Head of caudate nucleus (tissue), 42 donors: ENCODE data around the gene BOC.

Experiments used
- DNase-seq, 42 donors: peaks; one replicate each; pipeline versions ENCODE4 v3.0.0 to v3.0.0-alpha.2; 2020 to 2021; ENCODE audit warnings: mixed read lengths in 7 of 42
- intact Hi-C: fragments of 100-400 bp; cut with DNase I; formaldehyde crosslinking; loops from one replicate; pipeline ENCODE4 v1.15.0; 2022

The BOC gene

GRCh38 chr3:113241292-113242095 lies 30.1 kb downstream of the BOC start:
- intact Hi-C loops: no loop called here
- DNase-seq: peak in 1 of 42 donors; percentile 10

DNA sequence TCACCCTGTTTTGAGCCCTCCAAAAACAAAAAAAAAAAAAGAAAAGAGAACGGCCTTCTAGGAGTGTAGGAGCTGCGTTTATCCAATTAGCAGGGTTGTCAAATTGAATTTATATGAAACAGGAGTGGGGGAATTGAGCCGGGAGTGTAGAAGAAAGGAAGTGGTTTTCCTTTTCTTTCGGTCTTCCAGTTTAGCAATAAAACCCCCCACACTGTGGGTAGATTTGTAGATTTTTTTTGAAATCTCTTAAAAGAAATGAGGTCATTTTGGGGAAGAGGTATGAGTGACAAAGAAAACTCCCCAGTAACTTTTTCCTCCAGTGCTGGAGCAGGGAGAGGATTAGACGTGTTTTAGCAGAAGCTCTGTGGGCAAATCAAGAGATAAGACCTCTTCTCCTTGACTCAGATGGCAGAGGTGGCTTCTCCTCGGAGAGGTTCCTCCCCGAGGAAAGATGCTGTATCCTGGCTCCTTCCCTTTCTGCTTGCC lies 30.8 kb downstream of the BOC start:
- intact Hi-C loops: no loop called here
- DNase-seq: no peak

DNA sequence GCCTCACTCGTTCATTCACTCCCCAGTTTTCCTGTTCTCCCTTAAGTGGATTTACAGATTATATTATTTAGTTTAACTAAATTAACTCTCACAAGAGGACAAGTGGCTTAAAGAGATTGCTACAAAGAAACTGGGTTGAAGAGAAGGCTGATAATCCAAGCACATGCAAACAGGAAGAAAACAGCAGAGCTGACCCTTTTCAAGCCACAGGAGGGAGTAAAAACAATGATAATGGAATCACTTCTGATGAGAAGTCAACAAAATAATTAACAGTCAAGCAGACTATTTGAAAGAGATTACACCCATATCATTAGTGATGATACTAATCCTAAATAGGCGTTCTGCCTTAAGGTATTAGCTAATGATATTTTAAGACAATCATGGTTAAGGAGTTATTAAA lies 31.7 kb downstream of the BOC start:
- DNase-seq: no peak
- intact Hi-C loops: no loop called here

DNA sequence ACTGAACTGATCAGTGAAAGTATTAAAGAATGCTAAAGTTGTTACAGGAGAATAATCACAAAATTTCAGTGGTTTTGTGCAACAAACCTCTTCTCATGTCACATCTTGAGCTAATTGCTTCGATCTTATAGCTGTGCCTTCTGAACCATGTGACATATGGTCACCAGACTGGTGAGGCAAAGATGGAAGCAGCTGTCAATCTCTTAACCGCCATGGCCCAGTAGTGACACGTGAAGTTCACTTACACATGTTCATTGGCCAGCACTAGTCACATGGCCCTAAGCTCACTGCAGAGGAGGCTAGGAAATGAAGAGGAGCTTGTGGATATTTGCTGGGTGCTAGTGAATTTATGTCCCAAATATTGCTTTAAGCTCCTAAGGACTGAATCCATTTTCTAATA lies 32.5 kb downstream of the BOC start:
- DNase-seq: no peak
- intact Hi-C loops: no loop called here

DNA sequence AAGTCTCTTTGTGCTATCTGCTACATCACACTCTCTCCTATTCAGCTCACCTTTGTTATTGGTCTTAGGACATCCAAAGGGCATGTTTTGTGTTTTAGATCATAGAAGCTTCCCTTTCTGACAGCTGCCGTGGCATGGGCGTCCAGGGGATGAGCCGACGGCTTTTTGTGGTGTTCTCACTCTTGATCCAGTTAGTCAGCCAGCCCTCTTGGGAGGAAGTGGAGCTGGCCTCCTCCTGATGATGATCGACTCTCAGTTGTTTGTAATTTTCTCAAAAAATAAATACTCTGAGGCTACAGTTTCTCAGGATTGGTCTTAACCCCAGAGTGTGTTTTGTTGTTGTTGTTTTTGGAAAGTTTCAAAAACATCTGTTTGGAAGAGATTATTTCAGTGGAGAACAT lies 34.4 kb downstream of the BOC start:
- intact Hi-C loops: no loop called here
- DNase-seq: no peak

DNA sequence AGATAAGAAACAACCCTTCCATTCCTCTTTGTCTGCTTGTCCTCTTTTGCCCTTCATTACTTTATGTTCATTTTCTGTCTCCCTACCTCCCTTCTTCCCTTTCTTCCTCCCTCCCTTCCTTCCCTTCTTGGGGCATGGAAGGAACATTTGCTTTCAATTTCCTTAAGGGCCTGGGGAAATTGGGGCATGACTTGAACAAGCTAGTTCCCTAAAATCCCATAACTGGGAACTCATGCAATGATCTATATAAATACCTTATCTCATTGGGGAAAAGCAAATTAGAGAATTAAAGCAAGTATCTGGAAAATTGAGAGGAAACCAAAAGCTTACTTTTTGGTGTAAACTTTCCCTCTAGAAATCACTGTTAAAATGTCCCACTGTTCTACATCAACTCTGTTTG lies 35.7 kb downstream of the BOC start:
- intact Hi-C loops: no loop called here
- DNase-seq: no peak

DNA sequence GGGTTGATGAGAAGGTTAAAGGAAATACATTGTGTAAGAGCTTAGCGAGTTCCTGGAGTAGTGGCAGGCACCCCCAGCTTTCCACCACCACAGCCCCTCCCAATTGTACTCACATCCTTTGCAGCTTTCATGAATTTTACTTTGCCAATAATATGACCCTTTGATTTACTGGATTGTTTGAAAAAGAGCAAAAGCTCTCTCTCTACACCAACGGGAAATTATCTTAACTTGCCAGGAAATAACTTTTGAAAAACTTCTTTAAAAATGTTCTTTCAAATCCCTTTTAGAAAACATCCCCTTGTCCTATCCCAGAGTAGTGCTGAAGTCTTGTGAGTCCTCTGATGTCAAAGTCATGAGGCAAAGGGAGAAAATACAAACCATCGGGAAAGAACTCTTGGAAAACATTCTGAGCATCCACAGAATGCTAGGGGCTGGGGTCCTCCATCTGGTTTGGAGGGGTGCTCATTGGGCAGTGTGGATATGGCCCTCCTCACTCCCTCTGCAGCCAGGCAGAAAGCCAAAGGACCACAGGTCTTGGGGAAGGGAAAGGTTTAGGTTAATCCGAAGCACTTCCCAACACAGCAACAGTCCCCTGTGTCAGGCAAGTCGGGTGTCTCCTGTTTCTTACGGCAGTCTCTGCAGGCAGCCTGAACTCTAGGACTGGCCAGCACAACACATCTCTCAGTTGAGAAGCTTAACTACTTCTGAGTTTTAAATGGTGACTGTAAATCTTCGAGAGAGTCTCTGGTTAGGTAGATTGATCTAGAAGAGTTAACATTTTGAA lies 36.5 kb downstream of the BOC start:
- no peak for DNase-seq
- intact Hi-C loops: no loop called here

GRCh38 chr3:113249111-113249510 lies 37.8 kb downstream of the BOC start:
- intact Hi-C loops: no loop called here
- peak in 14 of 42 donors; percentile 14 to 59 (median 36) for DNase-seq

GRCh38 chr3:113249601-113250000 lies 38.2 kb downstream of the BOC start:
- DNase-seq: no peak
- intact Hi-C loops: no loop called here

DNA sequence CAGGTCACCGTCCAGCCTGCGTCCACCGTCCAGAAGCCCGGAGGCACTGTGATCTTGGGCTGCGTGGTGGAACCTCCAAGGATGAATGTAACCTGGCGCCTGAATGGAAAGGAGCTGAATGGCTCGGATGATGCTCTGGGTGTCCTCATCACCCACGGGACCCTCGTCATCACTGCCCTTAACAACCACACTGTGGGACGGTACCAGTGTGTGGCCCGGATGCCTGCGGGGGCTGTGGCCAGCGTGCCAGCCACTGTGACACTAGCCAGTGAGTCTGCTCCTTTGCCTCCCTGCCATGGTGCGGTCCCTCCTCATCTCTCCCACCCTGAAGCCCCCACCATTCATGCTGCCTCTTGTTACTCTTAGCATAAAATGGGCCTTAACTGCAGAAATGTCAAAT lies 39.2 kb downstream of the BOC start:
- intact Hi-C loops: no loop called here

DNA sequence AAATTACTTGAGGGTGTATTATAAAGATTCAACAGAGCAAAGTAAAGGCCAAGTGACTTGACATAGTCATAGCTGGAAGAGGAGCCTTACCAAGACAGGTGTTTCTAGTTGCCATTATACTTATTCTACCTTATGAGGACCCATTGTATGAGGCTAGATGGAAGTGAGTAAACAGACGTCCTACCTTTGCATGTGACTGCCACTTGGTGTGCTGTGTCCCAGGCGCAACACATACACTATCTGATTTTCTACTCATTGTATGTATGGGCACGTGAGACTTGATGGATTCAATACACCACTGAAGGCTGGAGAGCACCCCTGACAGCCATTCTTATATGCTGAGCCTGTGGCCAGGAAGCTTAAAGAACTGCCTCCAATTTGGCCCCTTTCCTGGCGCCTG lies 40.5 kb downstream of the BOC start:
- no peak for DNase-seq
- intact Hi-C loops: no loop called here

More for the DNA sequence above, 39.2 kb downstream of the BOC start:
- no peak for DNase-seq

GRCh38 chr3:113252553-113252952 lies 41.2 kb downstream of the BOC start:
- intact Hi-C loops: no loop called here
- no peak for DNase-seq

- intact Hi-C loops: no loop called here
- no peak for DNase-seq
Observed at GRCh38 chr3:113253702-113254101, 42.3 kb downstream of the BOC start.

GRCh38 chr3:113254171-113254947 lies 43.0 kb downstream of the BOC start:
- DNase-seq: peak in 5 of 42 donors; percentile 15 to 50 (median 35)
- intact Hi-C loops: no loop called here

DNA sequence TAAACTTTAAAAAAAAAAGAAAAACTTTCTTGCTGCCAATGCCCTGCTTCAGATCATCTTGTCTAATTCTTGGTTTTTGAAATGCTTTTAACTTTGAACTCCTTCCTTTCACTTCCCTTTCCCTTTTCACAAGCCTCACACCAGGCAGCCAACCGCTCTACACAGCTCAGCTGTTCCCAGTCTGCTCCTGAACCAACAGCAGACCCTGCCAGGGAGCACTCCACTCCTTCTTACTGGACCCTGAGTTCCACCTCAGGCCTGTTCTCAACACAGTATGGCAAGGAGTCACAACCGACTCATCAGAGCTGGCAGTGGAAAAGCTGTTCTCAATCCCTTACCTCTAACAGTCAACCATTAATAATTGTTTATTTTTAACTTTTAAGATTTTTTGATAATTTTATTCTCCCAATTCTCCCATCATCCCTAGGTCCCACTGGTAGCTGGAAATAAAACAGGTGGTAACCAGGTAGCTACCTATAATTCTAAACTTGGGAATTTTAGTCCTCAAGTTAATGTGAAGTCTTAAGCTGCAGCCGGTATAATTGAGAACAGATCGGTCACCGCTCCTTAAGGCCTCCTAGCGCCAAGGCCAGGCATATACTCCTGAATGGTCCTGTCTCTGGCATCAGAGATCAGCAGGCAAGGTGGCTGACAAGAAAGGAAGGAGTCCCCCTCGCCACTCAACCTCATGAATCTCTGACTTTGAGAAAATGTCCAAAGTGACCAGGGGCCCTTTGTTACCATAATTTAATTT lies 43.9 kb downstream of the BOC start:
- intact Hi-C loops: no loop called here
- peak in 7 of 42 donors; percentile 24 to 67 (median 36) for DNase-seq

- intact Hi-C loops: no loop called here
- DNase-seq: no peak
Observed at GRCh38 chr3:113255854-113256615, 44.7 kb downstream of the BOC start.

GRCh38 chr3:113258361-113258760 lies 47.0 kb downstream of the BOC start:
- intact Hi-C loops: no loop called here
- DNase-seq: no peak

DNA sequence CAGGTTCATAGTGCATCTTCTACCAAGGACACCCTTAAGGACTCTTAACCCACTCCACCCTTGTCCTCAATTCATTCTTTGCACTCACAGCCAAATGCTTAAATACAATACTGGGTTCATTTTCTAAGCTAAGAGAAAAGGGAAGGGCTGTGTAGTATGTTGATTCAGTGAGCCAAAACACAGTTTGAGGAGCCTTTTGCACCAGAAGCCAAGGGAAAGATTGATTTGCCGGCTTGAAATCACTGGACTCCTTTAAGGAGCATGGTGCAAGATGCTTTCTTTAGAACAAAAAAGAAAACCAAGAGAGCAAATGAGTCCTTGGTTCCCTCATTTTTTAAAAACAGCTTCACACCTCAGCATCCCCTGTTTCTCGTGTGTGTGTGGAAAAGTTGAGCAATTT lies 47.8 kb downstream of the BOC start:
- intact Hi-C loops: no loop called here
- no peak for DNase-seq
